ENCODE data around the gene HS3ST3B1. TPM values are rescaled to one million over a fixed set of nuclear protein-coding genes. Genes with fewer than 3 reads are reported as not detected.

The HS3ST3B1 gene
- total and polyA plus RNA-seq, 5 donors = 0.93 to 2.6 (median 2.0) TPM

GRCh38 chr17:14303343-14304221, 2.7 kb downstream of the HS3ST3B1 start:
- intact Hi-C loops (cut with DNase I) = loop anchor here (2.0 to 10.0 kb wide), 3 partner anchors 706 to 969 kb away; no protein-coding TSS in a partner anchor
- no peak overlapping the region for H3K27ac ChIP-seq (ENCODE audit: low read length)
- DNase-seq (peak in 1 of 3 donors; percentile 57), ATAC-seq (no peak)
- no peaks in the 10 kb centered on the region for H3K9me3 ChIP-seq (ENCODE audit: control insufficient read depth, low read length)
- H3K4me1 ChIP-seq (ENCODE audit: control insufficient read depth, insufficient read depth, low read length) = no peaks in the 10 kb centered on the region
- 10% methylated on average over 56 of the region's 56 CpGs for WGBS
- no peaks in the 10 kb centered on the region for H3K27me3 ChIP-seq (ENCODE audit: control insufficient read depth, insufficient read depth)
- H3K4me3 ChIP-seq (ENCODE audit: low read length) = peak overlapping the region; percentile 41

- Histone ChIP-seq H3K4me1 (ENCODE audit: control insufficient read depth, insufficient read depth, low read length) (no peaks in the 10 kb centered on the region), H3K4me3 (ENCODE audit: low read length) (peak overlapping the region; percentile 16), H3K27ac (ENCODE audit: low read length) (no peak overlapping the region), H3K27me3 (ENCODE audit: control insufficient read depth, insufficient read depth) (no peaks in the 10 kb centered on the region), H3K9me3 (ENCODE audit: control insufficient read depth, low read length) (no peaks in the 10 kb centered on the region)
- ATAC-seq (no peak), DNase-seq (no peak)
- WGBS = 30% methylated on average over 21 of the region's 21 CpGs
- intact Hi-C loops (cut with DNase I) = loop anchor here (5.0 to 10.0 kb wide), 2 partner anchors 707 to 969 kb away; no protein-coding TSS in a partner anchor
Observed at GRCh38 chr17:14304222-14304772, 3.4 kb downstream of the HS3ST3B1 start.

- intact Hi-C loops (cut with DNase I) = loop anchor here (5.0 to 10.0 kb wide), 2 partner anchors 708 to 970 kb away; no protein-coding TSS in a partner anchor
- DNase-seq (no peak), ATAC-seq (no peak)
- Histone ChIP-seq H3K4me1 (ENCODE audit: control insufficient read depth, insufficient read depth, low read length) (no peaks in the 10 kb centered on the region), H3K9me3 (ENCODE audit: control insufficient read depth, low read length) (no peaks in the 10 kb centered on the region), H3K27me3 (ENCODE audit: control insufficient read depth, insufficient read depth) (no peaks in the 10 kb centered on the region), H3K4me3 (ENCODE audit: low read length) (no peak overlapping the region), H3K27ac (ENCODE audit: low read length) (no peak overlapping the region)
- WGBS = 58% methylated on average over 15 of the region's 15 CpGs
Observed at GRCh38 chr17:14304773-14305517, 4.1 kb downstream of the HS3ST3B1 start.

- intact Hi-C loops (cut with DNase I) = loop anchor here in 2 of 4 donors (10.0 kb wide), 1 partner anchor 971 kb away; no protein-coding TSS in a partner anchor
- DNase-seq (no peak), ATAC-seq (no peak)
- H3K27me3 ChIP-seq (ENCODE audit: control insufficient read depth, insufficient read depth) = no peaks in the 10 kb centered on the region
- no peak overlapping the region for H3K4me3 ChIP-seq (ENCODE audit: low read length)
- no peak overlapping the region for H3K27ac ChIP-seq (ENCODE audit: low read length)
- H3K9me3 ChIP-seq (ENCODE audit: control insufficient read depth, low read length) = no peaks in the 10 kb centered on the region
- H3K4me1 ChIP-seq (ENCODE audit: control insufficient read depth, insufficient read depth, low read length) = peaks cover 2% of the 10 kb centered on the region
- WGBS = 68% methylated on average over 6 of the region's 6 CpGs
Observed at GRCh38 chr17:14305785-14306496, 5.1 kb downstream of the HS3ST3B1 start.

- no peaks in the 10 kb centered on the region for H3K27me3 ChIP-seq (ENCODE audit: control insufficient read depth, insufficient read depth)
- H3K9me3 ChIP-seq (ENCODE audit: control insufficient read depth, low read length) = no peaks in the 10 kb centered on the region
- no peak overlapping the region for H3K4me3 ChIP-seq (ENCODE audit: low read length)
- no peak for DNase-seq
- intact Hi-C loops (cut with DNase I) = loop anchor here in 2 of 4 donors (10.0 kb wide), 1 partner anchor 972 kb away; no protein-coding TSS in a partner anchor
- H3K4me1 ChIP-seq (ENCODE audit: control insufficient read depth, insufficient read depth, low read length) = peaks cover 2% of the 10 kb centered on the region
- no peak for ATAC-seq
- no peak overlapping the region for H3K27ac ChIP-seq (ENCODE audit: low read length)
Observed at GRCh38 chr17:14306596-14306995, 5.7 kb downstream of the HS3ST3B1 start.

- no peak overlapping the region for H3K4me3 ChIP-seq (ENCODE audit: low read length)
- DNase-seq (no peak), ATAC-seq (no peak)
- no peak overlapping the region for H3K27ac ChIP-seq (ENCODE audit: low read length)
- H3K9me3 ChIP-seq (ENCODE audit: control insufficient read depth, low read length) = no peaks in the 10 kb centered on the region
- intact Hi-C loops (cut with DNase I) = loop anchor here in 2 of 4 donors (10.0 kb wide), 1 partner anchor 973 kb away; no protein-coding TSS in a partner anchor
- no peaks in the 10 kb centered on the region for H3K27me3 ChIP-seq (ENCODE audit: control insufficient read depth, insufficient read depth)
- peaks cover 2% of the 10 kb centered on the region for H3K4me1 ChIP-seq (ENCODE audit: control insufficient read depth, insufficient read depth, low read length)
- WGBS = 63% methylated on average over 5 of the region's 5 CpGs
Observed at GRCh38 chr17:14307560-14308024, 6.7 kb downstream of the HS3ST3B1 start.

- H3K4me1 ChIP-seq (ENCODE audit: control insufficient read depth, insufficient read depth, low read length) = peaks cover 2% of the 10 kb centered on the region
- no peak overlapping the region for H3K27ac ChIP-seq (ENCODE audit: low read length)
- no peaks in the 10 kb centered on the region for H3K9me3 ChIP-seq (ENCODE audit: control insufficient read depth, low read length)
- DNase-seq (no peak), ATAC-seq (no peak)
- 33% methylated on average over 4 of the region's 4 CpGs for WGBS
- no peak overlapping the region for H3K4me3 ChIP-seq (ENCODE audit: low read length)
- intact Hi-C loops (cut with DNase I) = loop anchor here in 2 of 4 donors (10.0 kb wide), 1 partner anchor 974 kb away; no protein-coding TSS in a partner anchor
- H3K27me3 ChIP-seq (ENCODE audit: control insufficient read depth, insufficient read depth) = no peaks in the 10 kb centered on the region
Observed at GRCh38 chr17:14308636-14308964, 7.7 kb downstream of the HS3ST3B1 start.

GRCh38 chr17:14308965-14309879, 8.3 kb downstream of the HS3ST3B1 start:
- ATAC-seq = peak; percentile 99
- intact Hi-C loops (cut with DNase I) = loop anchor here in 2 of 4 donors (10.0 kb wide), 1 partner anchor 974 kb away; no protein-coding TSS in a partner anchor
- no peaks in the 10 kb centered on the region for H3K9me3 ChIP-seq (ENCODE audit: control insufficient read depth, low read length)
- peak; percentile 87 to 96 (median 95) for DNase-seq
- no peaks in the 10 kb centered on the region for H3K27me3 ChIP-seq (ENCODE audit: control insufficient read depth, insufficient read depth)
- 3% methylated on average over 71 of the region's 71 CpGs for WGBS
- peak overlapping the region; percentile 61 for H3K4me3 ChIP-seq (ENCODE audit: low read length)
- peaks cover 2% of the 10 kb centered on the region for H3K4me1 ChIP-seq (ENCODE audit: control insufficient read depth, insufficient read depth, low read length)
- H3K27ac ChIP-seq (ENCODE audit: low read length) = no peak overlapping the region

- H3K4me3 ChIP-seq (ENCODE audit: low read length) = peak overlapping the region; percentile 61
- no peak overlapping the region for H3K27ac ChIP-seq (ENCODE audit: low read length)
- H3K4me1 ChIP-seq (ENCODE audit: control insufficient read depth, insufficient read depth, low read length) = peaks cover 2% of the 10 kb centered on the region
- DNase-seq (no peak), ATAC-seq (no peak)
- intact Hi-C loops (cut with DNase I) = no loop called here
- WGBS = 45% methylated on average over 13 of the region's 13 CpGs
- H3K9me3 ChIP-seq (ENCODE audit: control insufficient read depth, low read length) = no peaks in the 10 kb centered on the region
- no peaks in the 10 kb centered on the region for H3K27me3 ChIP-seq (ENCODE audit: control insufficient read depth, insufficient read depth)
Observed at GRCh38 chr17:14310101-14310500, 9.2 kb downstream of the HS3ST3B1 start.

Measured in right cardiac atrium (tissue), 5 donors.